Keratinocyte (primary cell): Measurements from ENCODE around the gene ATP7B. TPM values are rescaled to one million over a fixed set of nuclear protein-coding genes. Genes with fewer than 3 reads are reported as not detected.

Experiments
- DNase-seq: peaks from one replicate; pipeline ENCODE4 v3.0.0-alpha.2; 2011; ENCODE audit warnings: low read depth, missing footprints, low spot score
- FAIRE-seq: peaks from 2 replicates; lab custom pipeline; 2011; peaks lifted over from hg19 to GRCh38; lab: Jason Lieb, UNC
- H2AFZ ChIP-seq: 2 replicates; pipeline ENCODE4 v1.6.0; 2012; ENCODE audit warnings: low read length, control low read depth, inconsistent platforms; ENCODE audit not compliant: control insufficient read depth
- H3K27ac ChIP-seq: 2 replicates; pipeline ENCODE4 v1.5.1; 2011; ENCODE audit warnings: low read length; ENCODE audit not compliant: control insufficient read depth, insufficient read depth
- H3K27me3 ChIP-seq: 3 replicates; pipeline ENCODE4 v1.6.0; 2011; ENCODE audit warnings: low read length; ENCODE audit not compliant: control insufficient read depth, insufficient read depth; ENCODE audit errors: extremely low read depth
- H3K36me3 ChIP-seq, 2 experiments: 2 replicates in 1 of 2; 3 replicates in 1 of 2; pipeline ENCODE4 v1.5.1; 2011; ENCODE audit warnings: low read length in 2 of 2, mild to moderate bottlenecking in 1 of 2; ENCODE audit not compliant: control insufficient read depth in 2 of 2, insufficient read depth in 2 of 2; ENCODE audit errors: extremely low read depth in 1 of 2
- H3K4me1 ChIP-seq: 3 replicates; pipeline ENCODE4 v1.5.1; 2011; ENCODE audit warnings: low read length; ENCODE audit not compliant: control insufficient read depth, insufficient read depth; ENCODE audit errors: extremely low read depth
- H3K4me2 ChIP-seq: 3 replicates; pipeline ENCODE4 v1.6.0; 2011; ENCODE audit warnings: low read depth, low read length; ENCODE audit not compliant: control insufficient read depth, insufficient read depth; ENCODE audit errors: extremely low read depth
- H3K4me3 ChIP-seq, 3 experiments: fragments of 200-600 bp in 1 of 3; sonication (generic) in 1 of 3; 2 replicates in 2 of 3; 3 replicates in 1 of 3; pipeline ENCODE4 v1.5.1; 2011 to 2016; ENCODE audit warnings: low read length in 3 of 3, mild to moderate bottlenecking in 3 of 3, control low read depth in 2 of 3, inconsistent platforms in 1 of 3, low read depth in 1 of 3, mixed read lengths in 1 of 3, mixed run types in 1 of 3, moderate library complexity in 1 of 3; ENCODE audit not compliant: control insufficient read depth in 2 of 3, insufficient read depth in 2 of 3; ENCODE audit errors: extremely low read depth in 1 of 3
- H3K79me2 ChIP-seq: 2 replicates; pipeline ENCODE4 v1.6.0; 2012; ENCODE audit warnings: low read length; ENCODE audit not compliant: control insufficient read depth, insufficient read depth
- H3K9ac ChIP-seq: 3 replicates; pipeline ENCODE4 v1.6.0; 2011; ENCODE audit warnings: low read length; ENCODE audit not compliant: control insufficient read depth, insufficient read depth; ENCODE audit errors: extremely low read depth
- H3K9me1 ChIP-seq: 3 replicates; pipeline ENCODE4 v1.6.0; 2011; ENCODE audit warnings: low read length; ENCODE audit not compliant: control insufficient read depth, insufficient read depth; ENCODE audit errors: extremely low read depth
- H3K9me3 ChIP-seq: 2 replicates; pipeline ENCODE4 v1.5.1; 2012; ENCODE audit warnings: low read depth, low read length; ENCODE audit not compliant: control insufficient read depth
- H4K20me1 ChIP-seq: 3 replicates; pipeline ENCODE4 v1.6.0; 2011; ENCODE audit warnings: low read length; ENCODE audit not compliant: control insufficient read depth, insufficient read depth; ENCODE audit errors: extremely low read depth
- EZH2 ChIP-seq: IDR thresholded peaks from one replicate; pipeline ENCODE4 v1.6.1; 2012; ENCODE audit warnings: inconsistent platforms, mild to moderate bottlenecking, low read length, moderate library complexity
- dilution Hi-C: fragments of 300-500 bp; cut with MboI; formaldehyde crosslinking; loops from one replicate; pipeline ENCODE4 v1.7.0; 2020; ENCODE audit warnings: low sequenced_read_pairs; ENCODE audit not compliant: extremely low pct_ligation_motif_present
- polyA minus RNA-seq, 3 experiments: library from RNA; depleted of rRNA, polyadenylated mRNA; stranded (reverse); fragments of >200 nt; gene quantifications; 1 replicate in 1 of 3; 2 replicates in 1 of 3; 3 replicates in 1 of 3; pipeline ENCODE4 v1.2.3, GENCODE V29; 2011
- polyA plus RNA-seq, 5 experiments: library from polyadenylated mRNA; depleted of rRNA in 3 of 5; stranded (reverse) in 3 of 5; stranded (forward) in 1 of 5; unstranded in 1 of 5; fragments of >200 nt; gene quantifications; 1 replicate in 1 of 5; 2 replicates in 3 of 5; 3 replicates in 1 of 5; pipeline versions ENCODE4 v1.2.1 to v1.2.3, GENCODE V29; 2011 to 2012; ENCODE audit warnings: missing spikeins in 2 of 5, low read depth in 1 of 5, low replicate concordance in 1 of 5
- TF ChIP-seq, protein P1 (sequence below), 3 experiments: IDR thresholded peaks in 1 of 3; conservative IDR thresholded peaks in 1 of 3; optimal IDR thresholded peaks in 1 of 3; 2 replicates in 2 of 3; 3 replicates in 1 of 3; pipeline versions ENCODE3 to v1.5.1; 2011; ENCODE audit warnings: low read length in 3 of 3, mild to moderate bottlenecking in 3 of 3, moderate library complexity in 2 of 3, control low read depth in 1 of 3, inconsistent platforms in 1 of 3; ENCODE audit not compliant: insufficient read depth in 2 of 3; ENCODE audit errors: extremely low read depth in 1 of 3

Gene ATP7B
- 5.2 to 7.4 TPM (median 7.2 TPM) in 3 replicates for polyA plus RNA-seq
- 2.9 TPM for polyA plus RNA-seq (2011; ENCODE audit: low read depth)
- 2.1 and 2.3 TPM in 2 replicates for polyA plus RNA-seq (2011; cell fraction: cytosol; rRNA removed)
- polyA plus RNA-seq (2011; cell fraction: nucleus; rRNA removed), result 17.1 and 19.3 TPM in 2 replicates
- 2.7 and 5.2 TPM in 2 replicates for polyA plus RNA-seq (2012; ENCODE audit: low replicate concordance)
- polyA minus RNA-seq, result 12.6 to 14.6 TPM (median 13.1 TPM) in 3 replicates
- 6.1 TPM for polyA minus RNA-seq (2011; cell fraction: cytosol; rRNA and poly(A)+ RNA removed)
- 22.4 and 38.9 TPM in 2 replicates for polyA minus RNA-seq (2011; cell fraction: nucleus; rRNA and poly(A)+ RNA removed)

DNA sequence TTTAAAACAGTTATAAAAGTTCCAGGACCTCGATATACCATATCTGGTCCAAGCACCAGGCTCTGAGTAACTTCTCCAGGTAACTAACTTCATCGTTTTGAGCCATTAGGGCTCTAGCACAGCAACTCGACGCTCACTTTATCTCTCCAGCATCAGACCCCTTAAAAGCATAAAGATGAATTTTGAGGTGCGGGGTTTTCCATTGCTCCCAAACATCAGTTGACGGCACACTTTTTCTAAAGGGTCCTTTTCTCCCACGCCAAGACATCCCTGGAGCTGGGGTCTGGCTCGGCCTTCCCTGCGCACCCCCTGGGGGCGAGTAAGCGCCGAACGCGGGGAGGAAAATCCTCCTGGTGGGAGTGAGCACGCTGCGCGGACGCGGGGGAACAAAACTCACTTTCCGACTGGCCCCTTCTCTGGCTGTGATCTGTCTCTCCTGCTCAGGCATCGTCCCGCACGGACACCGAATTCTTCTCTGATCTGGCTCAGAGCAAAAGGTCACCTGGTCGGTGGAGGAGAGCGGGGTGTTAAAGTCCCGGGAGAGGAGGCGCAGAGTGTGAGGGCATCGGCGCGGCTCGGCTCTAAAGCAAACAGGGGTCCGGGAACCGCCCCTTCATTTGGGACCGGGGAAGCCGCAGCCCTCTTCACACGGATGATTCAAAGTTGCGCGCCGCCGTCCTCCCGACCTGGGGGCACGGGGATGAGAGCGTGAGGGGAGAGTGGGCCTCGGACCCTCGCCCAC is at the start of gene ATP7B:
ATP7B (minus strand) TSS at position 561 of the 742 bp plus-strand sequence; CDS start at position 448, 113 bp downstream.
- dilution Hi-C loops, result no loop called here
- Histone ChIP-seq H3K9ac (peak within 1 kb of the TSS; percentile 83), H3K4me2 (peak within 1 kb of the TSS; percentile 92), H4K20me1 (peaks cover 3% of the 10 kb centered on the region), H3K36me3 (no peaks in the 10 kb centered on the region), H3K9me1 (no peaks in the 10 kb centered on the region), H2AFZ (peak within 1 kb of the TSS; percentile 95), H3K27me3 (peaks cover 10% of the 10 kb centered on the region), H3K4me1 (peaks cover 18% of the 10 kb centered on the region), H3K9me3 (no peaks in the 10 kb centered on the region), H3K27ac (peak within 1 kb of the TSS; percentile 78), H3K4me3 (peak within 1 kb of the TSS; percentile 61 to 77 (median 64)), H3K79me2 (peaks cover 36% of the 10 kb centered on the region)
- FAIRE-seq (no peak), DNase-seq (no peak)
- TF ChIP-seq, protein P1, sequence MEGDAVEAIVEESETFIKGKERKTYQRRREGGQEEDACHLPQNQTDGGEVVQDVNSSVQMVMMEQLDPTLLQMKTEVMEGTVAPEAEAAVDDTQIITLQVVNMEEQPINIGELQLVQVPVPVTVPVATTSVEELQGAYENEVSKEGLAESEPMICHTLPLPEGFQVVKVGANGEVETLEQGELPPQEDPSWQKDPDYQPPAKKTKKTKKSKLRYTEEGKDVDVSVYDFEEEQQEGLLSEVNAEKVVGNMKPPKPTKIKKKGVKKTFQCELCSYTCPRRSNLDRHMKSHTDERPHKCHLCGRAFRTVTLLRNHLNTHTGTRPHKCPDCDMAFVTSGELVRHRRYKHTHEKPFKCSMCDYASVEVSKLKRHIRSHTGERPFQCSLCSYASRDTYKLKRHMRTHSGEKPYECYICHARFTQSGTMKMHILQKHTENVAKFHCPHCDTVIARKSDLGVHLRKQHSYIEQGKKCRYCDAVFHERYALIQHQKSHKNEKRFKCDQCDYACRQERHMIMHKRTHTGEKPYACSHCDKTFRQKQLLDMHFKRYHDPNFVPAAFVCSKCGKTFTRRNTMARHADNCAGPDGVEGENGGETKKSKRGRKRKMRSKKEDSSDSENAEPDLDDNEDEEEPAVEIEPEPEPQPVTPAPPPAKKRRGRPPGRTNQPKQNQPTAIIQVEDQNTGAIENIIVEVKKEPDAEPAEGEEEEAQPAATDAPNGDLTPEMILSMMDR (optimal IDR thresholded peaks at IDR 0.05 in 1 of 3, IDR thresholded peaks at IDR 0.05 in 1 of 3, conservative IDR thresholded peaks at IDR 0.05 in 1 of 3; ENCODE audit: extremely low read depth in 1 of 3, insufficient read depth in 2 of 3, low read length in 3 of 3), result no peak
- TF ChIP-seq EZH2, result no peak

DNA sequence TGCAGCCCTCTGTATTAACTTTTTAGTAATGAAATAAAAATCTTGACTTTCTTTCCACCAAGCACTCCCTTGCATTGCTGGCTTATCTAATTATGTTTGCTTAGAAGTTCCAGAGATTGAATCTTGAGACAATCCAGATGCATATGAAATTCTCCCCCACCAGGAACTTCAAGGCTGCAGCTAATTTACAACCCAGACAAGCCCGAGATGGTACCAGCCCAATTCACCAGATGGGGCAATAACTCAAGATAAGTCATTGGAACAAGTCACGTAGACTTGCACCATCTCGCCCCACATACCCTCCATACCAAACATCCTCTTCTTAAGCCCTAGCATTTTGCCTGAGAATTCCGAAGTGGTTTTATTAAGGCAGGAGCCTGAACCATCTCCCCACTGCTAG is 42.2 kb upstream of the ATP7B start:
- Histone ChIP-seq H3K4me2 (no peak overlapping the region), H3K79me2 (no peaks in the 10 kb centered on the region), H4K20me1 (no peaks in the 10 kb centered on the region), H3K36me3 (no peaks in the 10 kb centered on the region), H3K9ac (no peak overlapping the region), H3K9me1 (no peaks in the 10 kb centered on the region), H3K27me3 (no peaks in the 10 kb centered on the region), H2AFZ (no peak overlapping the region), H3K27ac (no peak overlapping the region), H3K4me3 (no peak overlapping the region), H3K9me3 (no peaks in the 10 kb centered on the region), H3K4me1 (no peaks in the 10 kb centered on the region)
- DNase-seq (no peak), FAIRE-seq (no peak)
- TF ChIP-seq, protein P1 (optimal IDR thresholded peaks at IDR 0.05 in 1 of 3, IDR thresholded peaks at IDR 0.05 in 1 of 3, conservative IDR thresholded peaks at IDR 0.05 in 1 of 3; ENCODE audit: extremely low read depth in 1 of 3, insufficient read depth in 2 of 3, low read length in 3 of 3), result peak in 1 of 3 experiments; percentile 52
- TF ChIP-seq EZH2, result no peak
- dilution Hi-C loops, result no loop called here
